ENCODE results near the gene SEMA5B. TPM values are rescaled to one million over a fixed set of nuclear protein-coding genes. Genes with fewer than 3 reads are reported as not detected.

SEMA5B gene
- polyA plus RNA-seq, 1 donor from 2014 or later = 7.0 TPM

GRCh38 chr3:123042413-123042812 lies 14.8 kb upstream of the SEMA5B start:
- no peak overlapping the region for H3K4me2 ChIP-seq (ENCODE audit: low read length)
- H3K4me3 ChIP-seq (ENCODE audit: low read length) = no peak overlapping the region
- no peak overlapping the region for H3K27ac ChIP-seq (ENCODE audit: low read length)
- no peaks in the 10 kb centered on the region for H3K9me3 ChIP-seq (ENCODE audit: low read length)
- no peaks in the 10 kb centered on the region for H4K20me1 ChIP-seq (ENCODE audit: insufficient read depth)
- H3K79me2 ChIP-seq (replicated peaks; ENCODE audit: insufficient read depth, low read length) = no peaks in the 10 kb centered on the region
- H3K36me3 ChIP-seq (ENCODE audit: insufficient read depth, low read length) = no peaks in the 10 kb centered on the region
- no peaks in the 10 kb centered on the region for H3K27me3 ChIP-seq (ENCODE audit: insufficient read depth, low read depth, low read length)
- no peaks in the 10 kb centered on the region for H3K9me2 ChIP-seq (ENCODE audit: insufficient read depth, low read length)
- no peak overlapping the region for H3K9ac ChIP-seq (ENCODE audit: low read length)
- no peak overlapping the region for H2AFZ ChIP-seq (ENCODE audit: low read depth, low read length)
- TF ChIP-seq REST (IDR thresholded peaks at IDR 0.05; ENCODE audit: borderline replicate concordance) = no peak
- no peaks in the 10 kb centered on the region for H3F3A ChIP-seq (ENCODE audit: insufficient read depth, low read length, poor library complexity, severe bottlenecking)

- no peak overlapping the region for H3K4me3 ChIP-seq (ENCODE audit: low read length)
- no peaks in the 10 kb centered on the region for H3F3A ChIP-seq (ENCODE audit: insufficient read depth, low read length, poor library complexity, severe bottlenecking)
- H4K20me1 ChIP-seq (ENCODE audit: insufficient read depth) = no peaks in the 10 kb centered on the region
- no peak for TF ChIP-seq TAF1 (IDR thresholded peaks at IDR 0.05; ENCODE audit: low read depth)
- TF ChIP-seq SMC3 (conservative IDR thresholded peaks at IDR 0.05; ENCODE audit: poor library complexity) = no peak
- TF ChIP-seq MXI1 (conservative IDR thresholded peaks at IDR 0.05; ENCODE audit: poor library complexity, severe bottlenecking) = no peak
- TF ChIP-seq REST (IDR thresholded peaks at IDR 0.05; ENCODE audit: borderline replicate concordance) = no peak
- no peaks in the 10 kb centered on the region for H3K79me2 ChIP-seq (replicated peaks; ENCODE audit: insufficient read depth, low read length)
- H3K27me3 ChIP-seq (ENCODE audit: insufficient read depth, low read depth, low read length) = no peaks in the 10 kb centered on the region
- no peak overlapping the region for H3K9ac ChIP-seq (ENCODE audit: low read length)
- no peaks in the 10 kb centered on the region for H3K9me3 ChIP-seq (ENCODE audit: low read length)
- H3K9me2 ChIP-seq (ENCODE audit: insufficient read depth, low read length) = no peaks in the 10 kb centered on the region
- no peak overlapping the region for H3K27ac ChIP-seq (ENCODE audit: low read length)
- H2AFZ ChIP-seq (ENCODE audit: low read depth, low read length) = no peak overlapping the region
- no peak overlapping the region for H3K4me2 ChIP-seq (ENCODE audit: low read length)
- H3K36me3 ChIP-seq (ENCODE audit: insufficient read depth, low read length) = no peaks in the 10 kb centered on the region
Measured at GRCh38 chr3:123039178-123039577, 11.6 kb upstream of the SEMA5B start.

- Histone ChIP-seq H3K4me3 (ENCODE audit: low read length) (no peak overlapping the region), H3K9ac (ENCODE audit: low read length) (no peak overlapping the region), H3K36me3 (ENCODE audit: insufficient read depth, low read length) (no peaks in the 10 kb centered on the region), H4K20me1 (ENCODE audit: insufficient read depth) (no peaks in the 10 kb centered on the region), H3K4me2 (ENCODE audit: low read length) (no peak overlapping the region), H2AFZ (ENCODE audit: low read depth, low read length) (no peak overlapping the region), H3F3A (ENCODE audit: insufficient read depth, low read length, poor library complexity, severe bottlenecking) (no peaks in the 10 kb centered on the region), H3K79me2 (replicated peaks; ENCODE audit: insufficient read depth, low read length) (no peaks in the 10 kb centered on the region), H3K27ac (ENCODE audit: low read length) (no peak overlapping the region), H3K9me3 (ENCODE audit: low read length) (no peaks in the 10 kb centered on the region), H3K9me2 (ENCODE audit: insufficient read depth, low read length) (no peaks in the 10 kb centered on the region), H3K27me3 (ENCODE audit: insufficient read depth, low read depth, low read length) (no peaks in the 10 kb centered on the region)
- TF ChIP-seq REST (IDR thresholded peaks at IDR 0.05; ENCODE audit: borderline replicate concordance) = no peak
- TF ChIP-seq MXI1 (conservative IDR thresholded peaks at IDR 0.05; ENCODE audit: poor library complexity, severe bottlenecking) = no peak
- TF ChIP-seq RAD21 (conservative IDR thresholded peaks at IDR 0.05) = no peak
- no peak for TF ChIP-seq EP300 (conservative IDR thresholded peaks at IDR 0.05; ENCODE audit: poor library complexity, severe bottlenecking)
- TF ChIP-seq SMC3 (conservative IDR thresholded peaks at IDR 0.05; ENCODE audit: poor library complexity) = no peak
- no peak for TF ChIP-seq CTCF (IDR thresholded peaks at IDR 0.05; ENCODE audit: poor library complexity, severe bottlenecking)
- TF ChIP-seq POLR2AphosphoS5 (IDR thresholded peaks at IDR 0.05) = no peak
- no peak for TF ChIP-seq EZH2 (IDR thresholded peaks at IDR 0.05; ENCODE audit: borderline replicate concordance, insufficient read depth, low read length, poor library complexity, severe bottlenecking)
- TF ChIP-seq TAF1 (IDR thresholded peaks at IDR 0.05; ENCODE audit: low read depth) = no peak
Measured at GRCh38 chr3:123038751-123039150, 11.2 kb upstream of the SEMA5B start.
